Hematopoietic multipotent progenitor cell treated with erythropoietin and hydrocortisone succinate and interleukin-3 and kit ligand, for 15 days (in vitro differentiated cells): Measurements from ENCODE around the gene DOCK7.
A peak's percentile ranks its signal among the peaks of the same experiment; 100 is the strongest.
"Not testable (repeated sequence)": the region's sequence is repeated elsewhere in the genome, so short reads cannot be mapped to it uniquely, and the experiment has no call there.

Source experiments
- DNase-seq: peaks from one replicate; pipeline ENCODE4 v3.0.0-alpha.2; 2015; ENCODE audit warnings: low spot score

Gene DOCK7

GRCh38 chr1:62694479-62694878 is 6.3 kb upstream of the DOCK7 start:
- not testable (repeated sequence) for DNase-seq

GRCh38 chr1:62693123-62693522 is 4.9 kb upstream of the DOCK7 start:
- DNase-seq: no peak

GRCh38 chr1:62691062-62691844 is 3.1 kb upstream of the DOCK7 start:
- no peak for DNase-seq

GRCh38 chr1:62689524-62689923 is 1.3 kb upstream of the DOCK7 start:
- DNase-seq: peak; percentile 36

- peak; percentile 18 for DNase-seq
Measured at GRCh38 chr1:62688687-62689085, 500 bp upstream of the DOCK7 start.

- DNase-seq: peak; percentile 12
Measured at GRCh38 chr1:62687421-62687902, 724 bp downstream of the DOCK7 start.

GRCh38 chr1:62686822-62687221 is 1.4 kb downstream of the DOCK7 start:
- no peak for DNase-seq

GRCh38 chr1:62685431-62685859 is 2.7 kb downstream of the DOCK7 start:
- no peak for DNase-seq

- DNase-seq: no peak
Measured at GRCh38 chr1:62682531-62682930, 5.7 kb downstream of the DOCK7 start.

- DNase-seq: not testable (repeated sequence)
Measured at GRCh38 chr1:62680992-62681391, 7.2 kb downstream of the DOCK7 start.

GRCh38 chr1:62677822-62678221 is 10.4 kb downstream of the DOCK7 start:
- not testable (repeated sequence) for DNase-seq

- DNase-seq: no peak
Measured at GRCh38 chr1:62676611-62677356, 11.4 kb downstream of the DOCK7 start.

- no peak for DNase-seq
Measured at GRCh38 chr1:62673629-62674028, 14.6 kb downstream of the DOCK7 start.

- no peak for DNase-seq
Measured at GRCh38 chr1:62672029-62672428, 16.2 kb downstream of the DOCK7 start.

GRCh38 chr1:62654744-62655143 is 33.4 kb downstream of the DOCK7 start:
- no peak for DNase-seq

- no peak for DNase-seq
Measured at GRCh38 chr1:62652387-62652786, 35.8 kb downstream of the DOCK7 start.

GRCh38 chr1:62643283-62643682 is 44.9 kb downstream of the DOCK7 start:
- DNase-seq: no peak

- DNase-seq: no peak
Measured at GRCh38 chr1:62637392-62638105, 50.6 kb downstream of the DOCK7 start.

GRCh38 chr1:62628506-62628905 is 59.7 kb downstream of the DOCK7 start:
- no peak for DNase-seq

- DNase-seq: no peak
Measured at GRCh38 chr1:62625415-62625814, 62.8 kb downstream of the DOCK7 start.

- peak; percentile 22 for DNase-seq
Measured at GRCh38 chr1:62621907-62622306, 66.3 kb downstream of the DOCK7 start.

- DNase-seq: no peak
Measured at GRCh38 chr1:62613890-62614289, 74.3 kb downstream of the DOCK7 start.

GRCh38 chr1:62613325-62613727 is 74.9 kb downstream of the DOCK7 start:
- DNase-seq: no peak
